Fibroblast of upper back skin (primary cell): ENCODE measurements around the gene TEAD4.
"Not testable (repeated sequence)": the region's sequence is repeated elsewhere in the genome, so short reads cannot be mapped to it uniquely, and the experiment has no call there.

Source experiments
- DNase-seq: peaks from one replicate; pipeline ENCODE4 v3.0.0-alpha.2; 2013

The TEAD4 gene

GRCh38 chr12:3054374-3054773 is 95.2 kb downstream of the TEAD4 start:
- DNase-seq: no peak

DNA sequence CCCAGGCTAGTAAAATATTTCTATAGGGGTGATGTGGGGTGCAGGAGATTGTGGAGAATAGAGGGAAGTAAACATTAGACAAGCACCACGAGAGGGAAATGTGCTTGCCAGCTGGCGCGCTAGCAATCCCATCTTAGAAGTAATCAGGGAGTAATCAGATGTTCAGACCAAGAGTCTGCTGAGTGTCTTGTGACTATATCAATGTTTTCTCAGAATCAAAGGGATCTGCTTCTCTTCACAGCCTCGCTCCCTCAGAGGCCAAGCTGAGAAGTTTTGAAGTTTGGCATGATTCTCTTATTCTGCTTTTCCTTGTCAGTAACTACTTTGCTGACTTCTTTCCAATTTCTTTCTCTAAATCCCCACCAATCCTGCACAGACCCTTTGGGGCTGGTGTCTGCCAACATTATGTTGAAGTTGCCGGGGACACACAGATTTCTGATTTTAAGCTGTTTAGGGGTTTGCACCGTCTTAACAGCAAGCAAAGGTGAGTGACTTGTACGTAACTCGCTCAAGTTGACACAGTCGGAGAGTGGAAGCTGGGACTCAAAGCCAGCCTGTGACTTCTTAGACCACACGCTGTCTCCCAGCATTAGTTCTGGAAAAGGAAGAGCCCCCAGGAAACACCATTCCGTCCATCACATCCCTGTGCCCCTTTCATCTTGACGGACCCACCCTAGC is 96.0 kb downstream of the TEAD4 start:
- DNase-seq: no peak

DNA sequence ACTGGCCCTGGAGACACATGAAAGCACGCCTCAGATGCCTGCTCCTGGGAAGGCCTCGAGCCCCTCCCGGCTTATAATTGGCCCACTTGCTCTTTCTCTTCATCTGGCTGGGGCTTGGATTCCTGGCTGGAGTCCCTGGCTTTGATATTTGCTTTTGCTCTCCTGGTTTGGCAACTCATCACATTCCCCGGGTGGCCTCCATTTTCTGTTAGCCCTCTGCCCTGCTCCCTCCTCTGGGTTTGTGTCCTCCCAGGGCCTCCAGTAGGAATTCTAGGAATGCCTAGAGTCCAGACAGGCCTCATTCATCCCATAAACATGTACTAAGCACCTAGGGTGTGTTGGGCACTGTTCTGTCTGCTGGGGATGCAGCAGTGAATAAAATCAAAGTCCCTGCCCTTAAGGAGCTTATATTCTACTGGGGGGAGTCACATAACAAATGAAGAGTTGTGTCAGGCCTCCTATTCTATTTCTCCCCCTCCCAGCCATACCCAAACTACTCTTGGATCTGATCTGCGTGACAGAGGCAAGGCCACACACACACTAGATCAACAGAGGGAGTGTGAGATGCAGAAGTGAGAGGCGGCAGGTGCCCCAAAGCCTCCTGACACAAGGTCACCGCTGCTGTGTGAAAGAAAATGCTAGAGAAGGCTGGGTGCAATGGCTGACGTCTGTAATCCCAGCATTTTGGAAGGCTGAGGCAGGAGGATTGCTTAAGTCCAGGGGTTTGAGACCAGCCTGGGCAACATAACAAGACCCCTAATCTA is 96.7 kb downstream of the TEAD4 start:
- peak; percentile 74 for DNase-seq

- DNase-seq: peak; percentile 46
Measured at GRCh38 chr12:3061059-3061458, 101.9 kb downstream of the TEAD4 start.

- DNase-seq: no peak
Measured at GRCh38 chr12:3061501-3062215, 102.5 kb downstream of the TEAD4 start.

DNA sequence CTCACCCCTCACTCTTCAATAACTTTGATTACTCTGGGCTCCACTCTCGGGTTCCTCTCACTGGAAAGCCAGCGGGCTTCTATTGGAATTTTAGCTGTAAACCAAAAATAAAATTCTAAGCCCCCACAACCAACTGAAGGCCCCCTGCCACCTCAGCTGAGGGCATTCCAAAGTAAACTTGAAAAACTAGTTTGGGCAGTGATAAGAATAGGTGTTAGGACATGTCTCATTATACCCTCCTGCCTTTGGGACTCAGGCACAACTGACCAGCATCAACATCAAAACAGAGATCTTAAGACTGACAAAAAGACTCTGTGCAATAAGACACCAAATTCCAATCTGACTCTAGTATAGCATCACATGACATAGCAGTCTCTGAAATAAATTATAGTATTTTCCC is 106.1 kb downstream of the TEAD4 start:
- no peak for DNase-seq

DNA sequence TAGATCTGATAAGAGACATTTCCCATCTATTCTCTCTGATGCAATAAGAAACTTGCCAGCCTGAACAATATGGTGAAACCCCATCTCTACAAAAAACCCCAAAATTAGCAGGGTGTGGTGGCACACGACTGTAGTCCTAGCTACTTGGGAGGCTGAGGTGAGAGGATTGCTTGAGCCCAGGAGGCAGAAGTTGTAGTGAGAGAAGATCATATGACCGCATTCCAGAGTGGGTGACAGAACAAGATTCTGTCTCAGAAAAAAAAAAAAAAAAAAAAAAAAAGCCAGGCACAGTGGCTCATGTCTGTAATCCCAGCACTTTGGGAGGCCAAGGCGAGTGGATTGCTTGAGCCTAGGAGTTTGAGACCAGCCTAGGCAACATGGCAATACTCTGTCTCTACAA is 106.6 kb downstream of the TEAD4 start:
- not testable (repeated sequence) for DNase-seq

DNA sequence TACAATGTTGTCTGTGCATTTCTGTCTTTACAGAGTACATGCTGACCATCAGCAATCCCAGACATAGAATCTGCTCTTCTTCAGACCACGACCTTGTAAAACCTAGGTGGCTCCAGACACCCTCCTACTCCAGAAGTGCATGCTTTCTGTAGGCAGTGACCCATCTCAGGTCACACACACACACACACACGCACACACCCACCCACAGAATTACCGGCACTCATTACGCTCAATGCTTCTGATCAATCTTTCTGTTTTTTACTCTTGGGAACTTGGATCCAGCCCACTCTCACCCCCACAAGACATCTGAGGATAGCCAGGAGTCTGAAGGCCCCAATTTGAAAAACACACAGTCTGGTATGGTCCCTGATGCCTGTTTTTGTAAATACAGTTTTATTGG is 110.5 kb downstream of the TEAD4 start:
- no peak for DNase-seq

DNA sequence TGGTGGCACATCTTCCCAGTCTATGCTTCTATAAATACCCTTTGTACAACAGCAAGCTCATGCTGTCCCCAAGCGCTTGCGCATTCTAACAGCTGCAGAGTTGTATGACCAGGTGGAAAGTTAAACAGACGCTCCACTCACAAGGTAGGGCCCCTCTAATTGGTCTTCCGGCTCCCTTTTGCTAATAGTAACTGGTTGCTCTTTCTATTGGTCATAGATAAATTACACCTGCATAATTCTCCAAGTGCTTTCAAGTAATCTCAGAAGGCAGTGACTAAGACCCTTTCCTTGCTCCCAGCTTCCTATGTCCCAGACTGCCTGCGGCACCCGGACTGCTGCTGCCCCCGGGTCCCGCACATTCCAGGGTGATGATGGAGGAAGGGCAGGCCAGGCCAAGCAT is 111.9 kb downstream of the TEAD4 start:
- DNase-seq: no peak

GRCh38 chr12:3071710-3072109 is 112.5 kb downstream of the TEAD4 start:
- DNase-seq: no peak

DNA sequence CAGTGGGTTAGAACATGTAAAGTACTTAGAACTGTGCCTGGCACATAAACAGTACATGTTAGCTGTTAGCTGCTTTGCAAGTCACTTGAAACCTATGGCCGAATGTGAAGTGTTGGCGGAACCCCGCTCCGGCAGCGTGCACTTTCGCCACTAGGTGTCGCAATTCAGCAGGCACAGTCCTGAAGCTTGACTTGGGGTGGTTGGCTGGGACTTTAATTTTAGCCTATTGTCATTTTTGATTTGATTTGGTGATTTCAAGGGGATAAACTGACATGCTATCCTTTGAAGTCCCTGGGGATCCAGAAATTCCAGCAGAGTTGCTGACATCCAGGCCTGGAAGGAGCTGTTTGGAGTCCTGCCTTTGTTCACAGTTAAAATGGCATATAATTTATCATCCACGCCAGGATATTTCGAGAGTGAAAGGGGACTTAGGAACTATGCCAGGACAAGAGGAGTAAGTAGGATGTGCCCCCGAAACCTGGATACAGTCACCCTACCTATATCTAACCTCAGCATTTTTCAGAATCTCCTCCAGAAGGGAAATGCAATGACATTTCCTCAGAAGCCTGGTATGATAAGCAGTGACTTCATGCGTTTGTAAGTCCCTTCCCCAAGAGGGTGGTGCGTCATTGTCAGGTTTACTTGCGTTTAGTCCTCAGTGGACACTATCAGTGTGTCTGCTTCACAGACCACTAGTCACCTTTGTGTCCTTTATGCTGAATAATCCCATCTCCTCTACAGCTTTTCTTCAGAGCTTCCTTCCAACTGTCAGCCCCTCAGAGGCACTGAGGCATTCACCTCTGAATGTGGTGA is 114.4 kb downstream of the TEAD4 start:
- DNase-seq: peak; percentile 79

- no peak for DNase-seq
Measured at GRCh38 chr12:3075315-3075714, 116.1 kb downstream of the TEAD4 start.

GRCh38 chr12:3076730-3077571 is 117.8 kb downstream of the TEAD4 start, which contains the start of gene TSPAN9:
TSS of gene TSPAN9 (plus strand) at chr12:3077379. CDS start at chr12:3201194, 123,815 bp downstream.
- DNase-seq: peak; percentile 48

- DNase-seq: no peak
Measured at GRCh38 chr12:3077572-3078081, 118.4 kb downstream of the TEAD4 start.

DNA sequence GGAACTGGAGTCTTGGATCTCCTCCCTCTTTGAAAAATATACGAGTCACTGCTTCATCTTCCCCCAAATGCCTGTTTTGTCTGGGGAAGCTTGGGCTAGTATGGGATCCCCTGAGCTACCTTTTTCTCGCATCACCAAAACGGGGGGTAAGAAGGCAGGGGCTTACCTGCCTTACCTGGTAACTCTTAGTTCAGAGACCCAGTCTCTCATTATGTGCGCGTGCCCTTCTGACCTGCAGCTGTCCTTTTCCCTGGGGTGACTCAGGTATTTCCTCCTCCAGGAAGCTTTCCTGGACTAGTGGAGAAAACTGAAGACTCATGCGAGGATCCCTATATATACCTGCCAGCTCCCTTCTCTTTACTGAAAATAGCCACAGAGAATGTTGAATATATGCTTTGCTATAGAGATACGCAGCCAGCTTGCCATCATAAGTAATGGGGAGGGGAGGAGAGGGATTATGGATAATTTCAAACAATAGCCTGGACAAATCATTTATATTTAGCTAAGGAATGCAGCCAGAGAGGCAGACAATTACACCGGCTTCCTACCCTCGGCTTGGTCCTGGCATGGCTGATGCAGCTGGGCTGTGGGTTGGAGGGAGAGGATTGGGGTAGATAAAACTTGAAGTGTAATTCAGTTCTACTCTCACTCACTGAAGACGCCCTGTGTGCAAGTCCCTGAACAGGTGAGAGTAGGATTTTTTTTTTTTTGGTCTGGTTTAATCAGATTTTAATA is 119.1 kb downstream of the TEAD4 start:
- DNase-seq: no peak

GRCh38 chr12:3081091-3081490 is 121.9 kb downstream of the TEAD4 start:
- no peak for DNase-seq

DNA sequence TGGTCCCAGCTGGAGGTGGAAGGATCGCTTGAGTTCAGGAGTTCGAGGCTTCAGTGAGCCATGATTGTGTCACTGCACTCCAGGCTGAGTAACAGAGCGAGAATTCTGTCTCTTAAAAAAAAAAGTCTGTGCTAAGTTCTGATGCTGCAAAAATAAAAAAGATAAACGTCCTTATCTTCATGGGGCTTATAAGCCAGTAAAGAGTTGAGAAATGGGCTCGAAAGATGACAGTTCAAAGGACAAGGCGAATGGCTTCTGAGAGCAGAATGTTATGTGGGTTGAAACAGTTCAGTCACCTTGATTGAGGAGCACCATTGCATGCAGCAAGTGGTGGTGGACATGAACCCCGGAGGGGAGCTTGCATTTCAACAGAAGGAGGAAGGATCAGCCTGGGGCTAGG is 122.7 kb downstream of the TEAD4 start:
- DNase-seq: no peak

DNA sequence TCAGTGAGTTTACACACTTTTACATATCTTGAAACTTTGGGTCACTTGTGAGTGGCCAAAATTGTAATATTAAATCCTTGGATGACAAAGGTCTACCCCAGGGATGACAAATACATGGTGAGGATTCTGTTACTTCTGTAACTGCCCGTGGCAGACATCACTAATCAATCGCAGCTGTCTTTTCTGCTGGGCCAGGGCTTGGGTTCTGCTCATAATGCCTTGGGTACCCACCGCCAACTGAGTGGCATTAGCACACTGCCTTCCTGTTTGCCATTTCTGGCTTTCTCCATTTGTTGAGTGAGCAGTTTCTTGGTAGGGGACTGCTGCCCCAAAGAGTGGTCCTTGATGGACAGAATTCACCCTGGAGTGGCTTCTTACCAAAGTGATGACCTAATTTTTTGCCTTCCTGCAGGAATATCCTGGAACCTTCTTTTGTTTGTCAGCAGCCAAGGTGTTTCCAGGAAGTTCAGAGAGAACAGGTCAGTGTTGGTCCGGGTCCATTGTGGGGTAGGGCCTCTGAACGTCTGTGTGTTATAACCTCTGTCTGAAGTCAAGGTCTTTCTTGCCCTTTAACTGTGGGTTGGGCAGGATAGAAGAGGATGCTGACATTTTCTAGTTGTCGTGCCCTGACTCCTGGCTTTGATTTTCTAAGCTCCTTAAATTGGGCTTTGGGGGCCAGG is 124.2 kb downstream of the TEAD4 start:
- DNase-seq: no peak

DNA sequence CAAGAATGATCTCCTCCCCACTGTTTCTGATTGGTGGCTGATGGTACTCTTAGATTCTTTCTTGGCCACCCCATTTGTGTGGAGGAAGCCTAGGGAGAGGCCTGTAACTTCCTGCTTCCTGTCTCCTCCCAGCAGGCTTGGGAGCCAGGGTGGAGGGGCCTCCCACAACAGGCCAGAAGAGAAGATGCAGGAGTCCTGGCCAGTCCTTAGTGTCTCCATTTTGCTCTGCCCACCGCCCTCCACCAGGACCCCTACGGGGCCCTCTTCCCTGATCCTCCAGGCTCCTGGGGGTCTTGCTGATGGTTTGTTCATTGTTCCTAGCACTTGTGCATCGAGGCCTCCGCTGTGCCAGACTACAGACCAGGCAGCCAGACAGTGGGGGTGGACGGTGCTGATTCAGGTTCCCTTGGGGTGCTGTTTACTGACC is 124.7 kb downstream of the TEAD4 start:
- DNase-seq: no peak

- no peak for DNase-seq
Measured at GRCh38 chr12:3084742-3085141, 125.5 kb downstream of the TEAD4 start.
